ENCODE data around the gene NFE2L2. TPM values are rescaled to one million over a fixed set of nuclear protein-coding genes. Genes with fewer than 3 reads are reported as not detected.

NFE2L2 gene
- total RNA-seq, 4 donors from 2014 or later = 55.5 to 111 (median 89.2) TPM

- H3K4me1 ChIP-seq = peaks cover 0 to 26% (median 0%) of the 10 kb centered on the region in 3 donors
- ATAC-seq = no peak
- H3K27ac ChIP-seq = no peak overlapping the region
- WGBS, 2 donors (ENCODE audit: low coverage in 1 of 2) = 70 to 83% methylated on average over 1 of the region's 1 CpG
- no peaks in the 10 kb centered on the region for H3K27me3 ChIP-seq
- TF ChIP-seq POLR2AphosphoS5 (IDR thresholded peaks at IDR 0.05) (no peak), CTCF (IDR thresholded peaks at IDR 0.05) (no peak), EP300 (IDR thresholded peaks at IDR 0.05) (no peak), POLR2A (IDR thresholded peaks at IDR 0.05) (no peak)
- no peak overlapping the region for H3K4me3 ChIP-seq
- H3K9me3 ChIP-seq = no peaks in the 10 kb centered on the region
- H3K36me3 ChIP-seq = no peaks in the 10 kb centered on the region
Observed at GRCh38 chr2:177195194-177195593, 69.3 kb downstream of the NFE2L2 start.

- no peak for TF ChIP-seq POLR2A (IDR thresholded peaks at IDR 0.05)
- TF ChIP-seq EP300 (IDR thresholded peaks at IDR 0.05) = no peak
- no peak for TF ChIP-seq POLR2AphosphoS5 (IDR thresholded peaks at IDR 0.05)
- no peak for TF ChIP-seq CTCF (IDR thresholded peaks at IDR 0.05)
- ATAC-seq = no peak
- no peak overlapping the region for H3K27ac ChIP-seq
- 73 to 81% methylated on average over 4 of the region's 4 CpGs for WGBS, 2 donors (ENCODE audit: low coverage in 1 of 2)
- no peaks in the 10 kb centered on the region for H3K36me3 ChIP-seq
- H3K4me1 ChIP-seq = peaks cover 0 to 26% (median 0%) of the 10 kb centered on the region in 3 donors
- no peaks in the 10 kb centered on the region for H3K9me3 ChIP-seq
- no peak overlapping the region for H3K4me3 ChIP-seq
- H3K27me3 ChIP-seq = no peaks in the 10 kb centered on the region
Observed at GRCh38 chr2:177193240-177193639, 71.3 kb downstream of the NFE2L2 start.

- H3K27ac ChIP-seq = peak overlapping the region in 2 of 4 donors; percentile 5 to 19
- WGBS, 2 donors (ENCODE audit: low coverage in 1 of 2) = 21 to 63% methylated on average over 1 of the region's 1 CpG
- peaks cover 0 to 26% (median 0%) of the 10 kb centered on the region in 3 donors for H3K4me1 ChIP-seq
- no peaks in the 10 kb centered on the region for H3K36me3 ChIP-seq
- H3K27me3 ChIP-seq = no peaks in the 10 kb centered on the region
- no peak overlapping the region for H3K4me3 ChIP-seq
- no peak for ATAC-seq
- H3K9me3 ChIP-seq = no peaks in the 10 kb centered on the region
- TF ChIP-seq POLR2A (IDR thresholded peaks at IDR 0.05) = no peak
- TF ChIP-seq CTCF (IDR thresholded peaks at IDR 0.05) = no peak
- no peak for TF ChIP-seq EP300 (IDR thresholded peaks at IDR 0.05)
- TF ChIP-seq POLR2AphosphoS5 (IDR thresholded peaks at IDR 0.05) = no peak
Observed at GRCh38 chr2:177192788-177193187, 71.7 kb downstream of the NFE2L2 start.

GRCh38 chr2:177190941-177191340 lies 73.6 kb downstream of the NFE2L2 start:
- Histone ChIP-seq H3K4me1 (peaks cover 0 to 26% (median 0%) of the 10 kb centered on the region in 3 donors), H3K9me3 (no peaks in the 10 kb centered on the region), H3K27ac (no peak overlapping the region), H3K27me3 (no peaks in the 10 kb centered on the region), H3K4me3 (no peak overlapping the region), H3K36me3 (no peaks in the 10 kb centered on the region)
- TF ChIP-seq CTCF (IDR thresholded peaks at IDR 0.05) = no peak
- no peak for TF ChIP-seq POLR2A (IDR thresholded peaks at IDR 0.05)
- no peak for TF ChIP-seq POLR2AphosphoS5 (IDR thresholded peaks at IDR 0.05)
- no peak for TF ChIP-seq EP300 (IDR thresholded peaks at IDR 0.05)
- ATAC-seq = no peak
- WGBS, 2 donors (ENCODE audit: low coverage in 1 of 2) = 74 to 90% methylated on average over 1 of the region's 1 CpG
